Activated CD4-positive, alpha-beta T cell treated with anti-CD3 and anti-CD28 coated beads, Interleukin-2, amount 50 U/mL, for 4 hours (primary cell): ENCODE measurements around the gene DACH1.
"Not testable (repeated sequence)": the region's sequence is repeated elsewhere in the genome, so short reads cannot be mapped to it uniquely, and the experiment has no call there.

Source experiments
- DNase-seq, 2 experiments: peaks; one replicate each; pipeline ENCODE4 v3.0.0-alpha.2; 2020

The DACH1 gene

DNA sequence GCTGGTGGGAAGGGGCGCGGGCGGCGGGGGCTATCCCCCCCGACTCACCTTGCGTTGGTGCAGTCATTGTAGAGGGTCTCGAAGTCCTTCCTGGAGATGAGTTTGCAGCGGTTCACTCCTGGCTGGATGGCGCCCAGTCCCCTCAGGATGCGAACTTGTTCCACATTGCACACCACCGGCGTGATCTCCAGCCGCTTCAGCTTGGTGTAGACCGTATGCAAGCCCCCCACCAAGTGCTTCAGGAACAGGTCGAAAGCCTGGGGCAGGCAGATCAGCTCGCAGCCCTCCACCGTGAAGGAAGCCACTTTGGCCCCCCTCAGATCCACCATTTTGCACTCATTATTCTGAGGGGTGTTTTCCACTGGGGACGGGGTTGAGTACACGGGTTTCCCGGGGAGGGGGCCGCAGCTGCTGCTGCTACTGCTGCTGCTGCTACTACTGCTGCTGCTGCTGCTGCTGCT, 1.1 kb downstream of the DACH1 start:
- no peak for DNase-seq

DNA sequence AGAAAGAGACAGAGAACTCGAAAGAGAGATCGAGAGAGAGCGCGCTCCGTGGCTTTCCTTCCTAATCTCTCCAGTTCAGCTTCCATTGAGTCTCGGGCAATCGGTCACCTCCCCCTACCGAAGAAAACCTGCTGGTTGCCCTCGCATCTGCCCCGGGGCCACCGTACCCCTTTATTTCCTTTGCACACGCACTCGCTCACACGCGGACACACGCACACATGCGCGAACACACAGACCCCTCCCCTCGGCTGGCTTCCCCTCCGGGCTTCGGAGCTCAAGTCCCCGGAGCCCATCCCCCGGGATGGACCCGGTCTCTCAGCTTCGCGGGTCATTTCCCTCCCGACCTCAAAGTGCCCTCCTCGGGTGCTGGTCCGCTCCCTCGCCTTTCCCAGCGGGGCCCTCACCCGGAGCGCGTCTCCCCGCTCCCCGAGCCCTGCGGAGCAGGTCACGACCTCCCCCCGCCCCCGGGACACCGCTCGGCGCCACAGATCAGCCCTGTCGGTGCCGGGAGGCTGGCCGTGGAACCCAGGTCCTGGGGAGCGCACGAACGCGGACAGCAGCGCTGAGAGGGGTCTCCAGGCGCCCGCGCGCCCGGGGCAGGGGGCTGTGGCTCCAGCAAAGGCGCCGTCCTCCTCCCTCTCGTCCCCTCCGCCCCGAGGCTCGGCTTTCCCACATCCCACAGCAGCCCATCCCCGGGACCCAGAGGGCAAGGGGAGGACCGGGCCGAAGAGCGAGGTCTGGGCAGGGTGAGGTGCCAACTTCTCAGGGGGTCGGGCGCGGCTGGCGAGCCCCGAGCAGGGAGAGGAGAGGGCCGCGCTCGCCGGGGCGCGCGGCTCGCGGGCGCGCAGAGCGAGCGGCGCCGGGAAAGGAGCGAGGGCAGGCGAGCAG, 1.8 kb downstream of the DACH1 start:
- DNase-seq = no peak

DNA sequence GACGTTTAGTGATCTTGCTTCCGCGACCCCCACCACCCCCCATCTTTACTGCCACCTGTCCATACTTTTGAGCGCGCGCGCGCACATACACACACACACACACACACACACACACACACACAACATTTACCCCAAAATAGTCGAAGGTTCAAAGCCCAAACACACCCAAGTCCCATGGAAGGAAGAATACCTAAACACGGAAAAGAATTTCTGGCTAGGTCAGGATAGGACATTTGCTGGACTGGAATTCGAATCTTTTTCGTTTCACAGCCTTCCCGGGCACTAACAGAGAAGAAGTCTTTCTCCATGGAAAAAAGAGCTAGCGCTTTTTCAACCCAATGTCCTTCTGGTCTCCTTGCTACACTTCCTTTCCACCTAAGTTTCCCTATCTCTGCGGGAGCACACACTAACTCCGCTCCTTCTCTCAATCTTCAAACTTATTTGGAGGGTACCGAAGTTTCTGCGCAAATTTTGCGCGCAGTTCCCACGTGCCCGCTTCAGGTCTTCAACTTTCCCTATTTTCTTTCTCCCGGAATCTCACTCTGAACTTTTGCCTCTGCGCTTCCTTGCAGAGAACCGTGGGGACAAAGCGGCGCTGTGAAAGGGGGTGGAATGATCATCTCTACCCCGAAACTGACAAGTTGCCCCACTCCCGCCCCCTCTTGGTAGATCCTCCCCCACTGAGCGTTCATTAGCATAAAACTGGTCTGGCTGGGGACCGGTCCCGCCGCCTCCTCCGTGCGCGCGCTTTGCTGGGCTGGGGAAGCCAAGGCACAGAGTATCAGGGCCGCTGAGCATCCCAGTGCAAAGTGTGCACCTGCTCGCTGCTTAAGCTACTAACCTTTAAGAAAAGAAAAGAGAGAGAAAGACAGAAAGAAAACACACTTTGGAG, 2.7 kb downstream of the DACH1 start:
- DNase-seq = no peak

DNA sequence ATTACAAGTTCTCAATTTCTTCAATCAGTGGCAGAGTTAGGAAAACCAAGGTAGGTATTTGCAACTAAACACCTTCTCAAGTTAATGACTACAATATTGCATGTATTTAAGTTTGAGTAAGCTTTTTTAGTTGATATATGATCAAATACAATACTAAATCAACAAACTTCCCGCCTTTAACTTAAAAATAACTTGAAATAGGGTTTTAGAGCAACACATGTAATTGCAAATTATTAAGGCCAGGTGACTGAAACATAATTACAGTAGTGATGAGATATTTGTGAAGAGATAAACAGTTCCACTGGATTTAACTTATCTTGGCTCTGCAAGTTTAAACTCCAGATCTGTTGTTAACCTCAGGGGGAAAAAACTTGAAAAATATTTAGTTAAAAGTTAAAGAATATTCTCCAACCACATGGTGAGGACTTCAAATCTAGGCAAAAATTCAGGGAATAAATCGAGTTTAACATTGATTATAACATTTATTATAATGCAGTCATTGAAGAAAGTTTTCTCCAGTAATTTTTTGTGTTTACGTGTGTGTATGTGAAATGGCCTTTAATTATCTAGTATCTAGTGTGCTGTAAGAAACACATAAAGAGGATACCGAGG, 3.6 kb downstream of the DACH1 start:
- DNase-seq = no peak

DNA sequence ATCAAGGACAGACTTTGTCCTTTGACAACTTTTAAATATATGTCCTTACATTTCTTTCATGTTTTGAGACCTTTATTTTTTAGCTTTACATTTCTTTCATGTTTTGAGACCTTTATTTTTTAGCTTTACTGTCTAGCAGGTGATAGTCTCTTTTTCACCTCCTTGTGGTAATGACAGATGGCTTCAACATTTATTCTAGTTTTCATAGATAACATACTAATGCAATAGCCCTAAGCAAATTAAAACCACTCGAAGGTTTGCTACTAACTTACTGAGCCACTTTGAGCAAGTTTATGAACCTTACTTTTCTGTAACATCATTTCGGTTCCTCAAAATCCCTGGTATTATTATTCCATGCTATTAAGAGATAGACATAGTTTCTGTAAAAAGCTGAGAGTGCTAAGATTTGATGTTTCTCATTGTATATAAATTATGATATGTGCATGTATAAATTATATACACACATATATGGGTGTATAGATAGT, 4.5 kb downstream of the DACH1 start:
- DNase-seq = no peak

DNA sequence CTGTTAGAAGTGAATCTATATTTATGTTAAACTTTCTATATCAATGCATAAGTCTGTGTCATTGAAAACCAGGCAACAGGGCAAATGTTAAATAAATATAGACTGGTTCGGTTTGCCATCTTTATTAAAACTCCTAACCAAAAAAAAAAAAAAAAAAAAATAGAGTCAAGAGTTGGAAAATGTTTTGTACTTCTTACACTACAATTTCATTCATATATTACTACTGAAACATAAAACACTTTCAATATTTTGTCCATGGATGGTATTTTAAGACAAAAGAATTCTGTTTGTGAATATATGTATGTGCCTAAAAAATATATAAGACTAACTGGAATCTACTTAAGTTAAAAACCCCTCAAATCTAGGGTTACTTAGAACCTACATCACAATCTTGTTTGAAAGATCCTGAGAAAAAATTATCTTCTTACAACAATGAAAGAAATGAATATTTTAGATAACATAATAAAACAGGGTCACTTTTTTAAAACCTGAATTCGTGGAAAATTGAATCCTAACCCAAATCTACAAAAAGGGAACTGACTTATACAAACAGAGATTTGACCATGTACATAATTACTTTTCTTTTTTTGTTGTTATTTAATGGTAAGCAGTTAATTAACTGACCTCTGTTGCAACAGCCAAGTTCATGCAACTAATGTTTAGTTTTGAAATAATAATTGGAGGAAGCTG, 5.1 kb downstream of the DACH1 start:
- no peak for DNase-seq

DNA sequence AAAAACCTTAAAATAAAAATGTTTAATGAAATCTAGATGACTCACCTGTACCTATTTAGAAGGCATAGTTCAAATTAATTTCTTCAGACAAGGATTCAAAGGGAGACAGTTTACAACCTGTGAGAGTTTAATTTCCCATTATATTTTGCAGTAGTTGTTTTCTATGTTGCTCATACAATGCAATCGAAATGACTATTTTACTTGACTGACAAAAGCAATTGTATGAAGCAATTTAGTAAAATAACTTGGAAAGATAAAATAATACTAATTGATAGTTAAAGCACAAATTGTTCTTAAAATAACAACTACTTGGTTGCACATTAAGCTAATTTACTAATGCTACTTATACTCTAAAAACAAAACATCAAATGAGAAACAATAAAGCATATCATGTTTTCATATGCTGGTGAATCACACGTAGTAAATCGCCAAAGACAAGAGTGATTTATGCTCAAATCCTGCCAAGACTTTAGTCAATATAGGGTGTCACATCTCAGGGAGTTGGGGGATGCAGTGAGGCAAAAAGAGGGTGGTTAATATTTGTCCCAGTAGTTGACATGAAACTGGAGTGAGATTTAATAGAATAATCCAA, 6.4 kb downstream of the DACH1 start:
- DNase-seq = no peak

DNA sequence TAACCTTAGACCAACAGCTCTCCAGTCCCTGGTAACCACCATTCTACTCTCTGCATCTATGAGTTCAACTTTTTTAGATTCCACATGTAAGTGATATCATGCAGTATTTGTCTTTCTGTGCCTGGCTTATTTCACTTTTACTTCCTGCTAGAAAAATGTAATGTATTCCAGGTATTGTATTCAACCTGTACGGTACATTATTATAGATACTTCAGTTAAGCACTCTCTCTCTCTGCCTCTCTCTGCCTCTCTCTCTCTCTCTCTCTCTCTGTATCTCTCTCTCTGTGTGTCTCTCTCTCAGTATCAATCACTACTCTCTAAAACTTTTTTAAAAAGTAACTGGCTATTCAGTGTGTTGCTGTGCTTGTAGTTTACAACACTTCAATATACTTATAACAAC, 8.4 kb downstream of the DACH1 start:
- DNase-seq = no peak

DNA sequence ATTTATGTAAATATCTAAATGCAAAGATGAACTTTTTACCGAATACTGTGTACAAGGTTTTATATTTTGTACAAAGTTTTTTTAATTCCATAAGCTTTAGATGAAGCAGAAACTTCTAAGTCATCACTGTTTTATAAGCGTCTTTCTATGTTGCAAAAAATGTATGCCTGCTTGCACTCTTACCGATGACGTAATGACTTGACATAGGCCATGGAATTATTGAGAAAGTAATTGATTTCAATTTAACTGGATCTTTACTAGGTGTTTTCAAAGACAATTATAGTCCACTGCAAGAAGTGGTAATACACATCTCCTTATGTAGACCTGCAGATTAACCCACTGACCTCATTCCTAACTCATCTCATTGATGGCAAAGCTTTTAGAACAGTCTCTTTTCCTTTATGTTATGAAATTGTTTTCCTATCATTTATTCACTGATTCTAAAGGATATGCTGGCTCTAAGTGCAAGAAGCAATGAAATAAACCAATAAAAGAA, 10.4 kb downstream of the DACH1 start:
- DNase-seq = no peak

DNA sequence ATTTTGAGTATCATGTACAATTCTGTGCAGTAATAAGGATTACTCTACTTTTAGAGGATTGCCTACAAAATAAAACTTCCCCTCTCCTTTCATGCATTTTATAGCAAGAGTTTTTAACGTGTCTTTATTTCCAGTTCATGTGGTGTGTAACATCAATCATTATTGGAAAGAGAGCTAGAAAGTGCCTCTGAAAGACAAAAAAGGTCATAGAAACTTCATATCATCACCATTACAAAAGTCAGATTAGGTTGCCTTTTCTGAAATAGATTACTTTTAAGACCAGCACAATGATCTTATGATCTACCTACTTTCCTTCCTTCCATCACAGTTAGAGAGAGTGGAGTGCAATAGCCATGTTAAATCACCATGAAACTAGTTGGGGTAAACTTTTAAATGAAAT, 12.6 kb downstream of the DACH1 start:
- no peak for DNase-seq

DNA sequence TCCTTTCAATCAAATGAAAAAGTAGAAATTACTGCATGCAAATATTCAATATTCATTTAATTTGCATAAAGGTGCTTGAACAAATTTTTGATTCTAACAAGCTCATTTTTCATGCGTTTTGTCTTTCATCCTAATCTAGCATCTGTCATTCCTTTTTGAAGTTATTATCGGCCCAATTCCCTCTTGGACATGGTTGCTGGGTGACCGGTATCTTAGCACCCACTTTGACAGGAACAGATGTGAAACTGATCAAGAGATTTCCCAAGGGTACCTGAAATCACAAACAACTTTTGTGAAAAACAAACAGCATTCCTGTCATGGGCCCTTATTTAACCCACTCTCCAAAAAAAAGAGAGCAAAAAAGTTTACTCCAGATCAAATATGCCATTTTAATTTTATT, 13.3 kb downstream of the DACH1 start:
- DNase-seq = no peak

DNA sequence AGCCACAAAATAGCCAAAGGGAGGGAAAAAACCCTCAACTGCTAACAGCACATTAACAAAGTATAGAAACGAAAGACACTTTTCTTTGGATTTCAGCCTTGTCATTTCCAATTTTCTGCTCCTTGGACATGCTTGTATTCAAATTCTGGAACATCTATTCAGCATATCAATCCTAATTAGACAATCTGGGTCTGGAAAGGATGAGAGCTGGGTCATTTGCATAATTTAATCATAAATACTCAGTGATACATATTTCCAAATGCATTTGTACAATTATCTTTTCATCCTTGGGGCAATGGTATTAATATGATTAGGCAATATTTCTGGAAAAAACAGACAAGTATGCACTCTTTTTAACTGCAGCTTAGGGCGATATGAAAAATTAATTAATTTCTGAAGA, 14.3 kb downstream of the DACH1 start:
- no peak for DNase-seq

DNA sequence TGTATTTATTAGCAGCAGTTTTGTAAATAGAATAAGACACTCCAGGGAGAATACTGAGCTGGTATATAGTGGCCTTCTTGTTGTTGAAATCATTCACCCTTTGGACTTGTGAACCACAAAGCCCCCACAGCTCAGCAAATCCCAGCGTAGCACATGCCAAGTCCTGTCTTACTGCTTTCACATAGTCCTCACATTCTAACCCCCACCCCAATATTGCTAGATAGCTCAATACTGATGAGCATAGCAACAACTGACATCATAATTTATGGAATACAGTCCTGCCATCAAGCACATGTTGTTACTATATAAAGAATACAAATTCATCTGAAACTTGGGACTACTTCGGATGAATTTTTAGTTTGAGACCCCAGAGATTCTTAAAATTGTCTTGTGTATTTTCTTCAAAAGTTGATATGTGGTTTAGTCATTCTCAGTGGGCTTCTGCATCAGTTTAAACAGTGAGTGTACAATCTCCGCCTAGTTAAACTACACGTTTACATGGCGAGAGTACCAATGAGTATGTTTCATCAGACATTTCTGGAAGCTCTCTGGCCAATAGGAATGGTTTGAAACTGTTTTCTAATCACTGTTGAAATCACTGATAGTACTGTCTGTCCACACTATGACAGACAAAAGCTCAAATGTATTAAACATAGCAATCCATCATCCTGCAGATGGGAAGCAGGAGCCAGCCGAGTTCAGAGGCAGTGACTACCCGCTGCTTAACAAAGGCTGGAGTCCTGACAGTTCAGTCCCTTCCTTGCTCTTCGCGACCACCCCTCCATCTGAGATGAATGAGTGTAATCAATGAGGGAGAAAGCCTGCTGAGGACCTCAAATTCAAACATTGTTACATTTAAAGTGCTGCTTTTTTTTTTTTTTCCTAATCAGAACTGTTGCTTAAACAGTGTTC, 15.2 kb downstream of the DACH1 start:
- no peak for DNase-seq

DNA sequence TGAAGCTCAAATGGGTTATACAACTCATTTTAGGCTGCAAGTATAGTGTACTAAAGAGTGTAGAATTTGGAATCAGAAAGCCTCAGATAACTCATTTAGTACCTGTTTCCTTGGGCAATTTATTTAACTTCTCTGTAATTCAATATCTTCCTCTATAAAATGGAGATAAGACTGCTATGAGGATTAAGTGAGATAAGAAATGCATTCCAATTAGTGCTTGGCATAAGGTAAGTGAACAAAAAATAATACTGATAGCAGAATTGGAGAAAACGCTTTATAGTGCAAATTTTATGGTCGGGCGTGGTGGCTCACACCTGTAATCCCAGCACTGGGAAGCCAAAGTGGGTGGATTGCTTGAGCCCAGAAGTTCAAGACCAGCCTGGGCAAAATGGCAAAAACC, 25.0 kb downstream of the DACH1 start:
- DNase-seq = no peak

DNA sequence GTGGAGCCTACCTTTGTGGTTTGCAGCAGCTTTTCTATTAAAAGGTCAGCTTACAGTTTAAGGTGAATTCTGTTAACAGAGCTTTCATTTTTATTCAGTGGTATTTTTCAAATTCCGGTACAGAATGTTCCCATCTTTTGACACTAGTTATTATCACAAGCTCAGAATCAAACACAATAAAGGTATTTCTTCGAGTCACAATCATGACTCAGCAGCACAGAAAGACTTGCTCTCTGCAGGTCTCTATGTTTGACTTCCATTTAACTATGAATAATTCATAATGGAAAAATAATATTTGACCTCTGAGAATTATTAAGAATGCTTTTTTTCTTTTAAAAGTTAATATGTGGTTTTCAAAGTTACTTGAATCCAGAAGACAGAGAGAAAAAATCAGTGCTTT, 28.2 kb downstream of the DACH1 start:
- DNase-seq = no peak

DNA sequence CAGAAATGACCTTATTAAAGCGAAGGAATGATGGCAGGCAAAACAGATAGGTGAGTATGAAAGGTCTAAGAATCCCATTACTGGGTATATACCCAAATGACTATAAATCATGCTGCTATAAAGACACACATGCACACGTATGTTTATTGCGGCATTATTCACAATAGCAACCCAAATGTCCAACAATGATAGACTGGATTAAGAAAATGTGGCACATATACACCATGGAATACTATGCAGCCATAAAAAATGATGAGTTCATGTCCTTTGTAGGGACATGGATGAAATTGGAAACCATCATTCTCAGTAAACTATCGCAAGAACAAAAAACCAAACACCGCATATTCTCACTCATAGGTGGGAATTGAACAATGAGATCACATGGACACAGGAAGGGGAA, 29.4 kb downstream of the DACH1 start:
- not testable (repeated sequence) for DNase-seq

DNA sequence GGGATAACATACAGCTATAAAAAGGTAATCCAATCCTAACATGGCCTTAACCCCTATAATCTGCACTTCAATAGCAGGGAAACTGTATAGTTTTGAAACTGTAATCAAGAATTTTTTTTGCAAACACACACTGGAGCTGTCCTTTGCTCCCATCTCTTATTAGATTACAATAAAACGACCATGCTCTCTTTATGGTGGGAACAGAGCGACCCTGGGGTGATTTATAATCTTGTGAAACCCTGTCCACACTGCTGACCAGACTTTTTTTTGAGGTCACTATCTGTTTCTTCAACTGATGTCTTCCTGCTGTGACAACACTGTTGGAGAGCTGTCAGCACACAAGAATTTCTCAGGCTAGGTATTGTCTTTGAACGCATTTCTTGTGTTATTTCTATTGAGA, 35.3 kb downstream of the DACH1 start:
- DNase-seq = no peak

DNA sequence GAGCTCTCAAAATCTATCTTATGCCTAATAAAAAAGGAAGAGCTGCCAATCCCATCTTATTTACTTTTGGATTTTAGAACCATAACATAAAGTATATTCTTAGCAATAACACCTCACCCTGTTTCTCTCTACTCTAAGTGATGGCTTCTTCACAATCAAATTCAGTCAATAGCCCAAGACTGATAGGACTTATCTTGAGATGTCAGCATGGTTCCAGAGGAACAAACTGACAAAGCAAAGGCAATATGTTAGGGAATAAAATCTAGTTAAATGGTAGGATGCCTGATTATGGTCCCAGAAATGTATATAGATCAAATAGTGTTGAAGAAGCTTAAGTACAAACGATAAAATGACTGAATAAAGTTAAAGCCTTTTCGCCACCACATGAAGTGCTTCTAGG, 36.3 kb downstream of the DACH1 start:
- DNase-seq = no peak

DNA sequence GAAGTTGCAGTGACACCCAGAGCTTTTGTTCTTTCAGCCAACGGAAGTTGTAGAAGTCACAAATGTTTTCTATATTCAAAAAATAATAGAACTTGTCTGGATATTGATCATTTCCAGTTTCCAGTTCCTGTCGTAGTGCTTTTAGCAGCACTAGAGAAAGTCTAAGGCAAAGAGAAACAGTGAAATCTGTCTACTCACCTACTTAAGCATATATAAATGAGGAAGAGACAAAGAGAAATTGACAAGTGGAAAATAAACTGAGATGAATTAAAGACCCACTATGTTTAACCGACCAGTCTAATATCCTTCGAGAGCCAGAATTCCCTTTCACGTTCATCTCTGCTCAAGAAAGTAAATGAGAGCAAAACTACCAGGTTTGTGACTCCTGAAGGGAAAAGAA, 36.7 kb downstream of the DACH1 start:
- DNase-seq = no peak

DNA sequence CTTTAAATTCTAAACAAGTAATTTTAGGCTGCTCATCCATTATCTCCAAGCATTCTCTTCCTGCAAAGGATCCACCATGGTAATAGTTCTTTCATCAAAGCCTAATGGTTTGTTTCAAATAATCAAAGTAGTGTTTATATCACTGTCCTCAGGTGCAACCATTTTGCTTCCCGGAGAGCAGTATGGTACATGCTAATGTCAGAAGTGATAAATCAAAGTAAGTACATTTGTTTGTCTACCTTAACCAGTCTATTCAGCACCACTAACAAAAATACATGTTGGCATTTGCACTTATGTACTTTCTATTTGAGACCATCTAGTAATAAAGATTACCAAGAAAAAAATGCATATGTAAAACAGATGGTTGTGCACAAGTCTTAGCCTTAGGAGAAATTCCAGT, 37.5 kb downstream of the DACH1 start:
- DNase-seq = no peak

DNA sequence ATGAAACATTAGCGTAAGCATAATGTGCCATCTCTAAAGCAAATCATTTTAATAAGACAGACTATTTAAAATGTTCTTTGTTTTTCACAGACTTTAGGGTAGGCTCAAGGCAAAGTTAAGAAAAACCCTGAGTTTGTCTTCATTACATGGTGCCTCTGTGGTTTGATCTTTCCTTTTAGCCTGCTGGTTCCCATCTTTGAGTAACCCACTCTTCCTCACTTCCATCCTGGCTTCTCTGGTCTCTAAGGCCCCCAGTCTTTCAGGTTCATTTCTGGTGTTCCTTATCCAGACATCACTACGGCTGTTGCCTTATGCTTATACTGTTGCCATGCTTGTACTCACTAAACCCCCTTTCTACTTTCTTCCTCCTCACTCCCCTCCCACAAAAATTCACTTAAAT, 38.4 kb downstream of the DACH1 start:
- DNase-seq = no peak
